ENCODE data around the gene PROM1.

- TF ChIP-seq CTCF (conservative IDR thresholded peaks at IDR 0.05; ENCODE audit: low read length) = no peak
- TF ChIP-seq EZH2phosphoT487 (IDR thresholded peaks at IDR 0.05; ENCODE audit: borderline replicate concordance, low read depth, low read length) = no peak
These were observed 56.7 kb downstream of the PROM1 start for GRCh38 chr4:16027114-16027513.

Data from OCI-LY7 (cell line).